ENCODE results near the gene SYPL1. TPM values are rescaled to one million over a fixed set of nuclear protein-coding genes. Genes with fewer than 3 reads are reported as not detected.
A peak's percentile ranks its signal among the peaks of the same experiment; 100 is the strongest.

The SYPL1 gene
- total RNA-seq, 4 donors from 2014 or later: 119 to 165 (median 132) TPM

GRCh38 chr7:106059556-106059955 lies 52.6 kb downstream of the SYPL1 start:
- WGBS, 2 donors: 77 to 94% methylated on average over 2 of the region's 2 CpGs
- intact Hi-C loops (cut with DNase I): loop anchor here (10.0 kb wide), 1 partner anchor 55 kb away; the partner anchor contains the start of gene SYPL1
- peak overlapping the region; percentile 62 to 81 (median 78) for H3K27ac ChIP-seq
- H3K4me3 ChIP-seq (replicated peaks in 1 of 3): no peak overlapping the region
- no peaks in the 10 kb centered on the region for H3K36me3 ChIP-seq
- peaks cover 22 to 34% of the 10 kb centered on the region in 2 donors for H3K4me1 ChIP-seq
- no peaks in the 10 kb centered on the region for H3K9me3 ChIP-seq
- TF ChIP-seq POLR2A (IDR thresholded peaks at IDR 0.05): no peak
- H3K27me3 ChIP-seq: no peaks in the 10 kb centered on the region
- DNase-seq: no peak

GRCh38 chr7:106058928-106059324 lies 53.2 kb downstream of the SYPL1 start:
- no peak overlapping the region for H3K4me3 ChIP-seq (replicated peaks in 1 of 3)
- TF ChIP-seq POLR2A (IDR thresholded peaks at IDR 0.05) (no peak), CTCF (IDR thresholded peaks at IDR 0.05) (no peak)
- H3K27me3 ChIP-seq: no peaks in the 10 kb centered on the region
- H3K27ac ChIP-seq: peak overlapping the region; percentile 62 to 81 (median 78)
- no peak for DNase-seq
- intact Hi-C loops (cut with DNase I): loop anchor here (10.0 kb wide), 1 partner anchor 56 kb away; the partner anchor contains the start of gene SYPL1
- no peaks in the 10 kb centered on the region for H3K36me3 ChIP-seq
- 96 to 100% methylated on average over 3 of the region's 3 CpGs for WGBS, 2 donors
- peaks cover 18 to 28% of the 10 kb centered on the region in 2 donors for H3K4me1 ChIP-seq
- H3K9me3 ChIP-seq: no peaks in the 10 kb centered on the region

GRCh38 chr7:106057962-106058927 lies 53.9 kb downstream of the SYPL1 start:
- Histone ChIP-seq H3K9me3 (no peaks in the 10 kb centered on the region), H3K36me3 (no peaks in the 10 kb centered on the region), H3K27me3 (no peaks in the 10 kb centered on the region), H3K27ac (peak overlapping the region; percentile 70 to 81 (median 78)), H3K4me3 (replicated peaks in 1 of 3) (no peak overlapping the region), H3K4me1 (peaks cover 18 to 26% of the 10 kb centered on the region in 2 donors)
- TF ChIP-seq POLR2A (IDR thresholded peaks at IDR 0.05) (peak in 1 of 2 donors; percentile 19), CTCF (IDR thresholded peaks at IDR 0.05) (peak in 1 of 6 experiments; percentile 4)
- peak; percentile 97 for DNase-seq
- 40 to 41% methylated on average over 16 to 19 of the region's 19 CpGs for WGBS, 2 donors
- intact Hi-C loops (cut with DNase I): loop anchor here (10.0 kb wide), 1 partner anchor 57 kb away; the partner anchor contains the start of gene SYPL1

GRCh38 chr7:106057204-106057961 lies 54.7 kb downstream of the SYPL1 start:
- Histone ChIP-seq H3K27ac (peak overlapping the region; percentile 70 to 81 (median 78)), H3K36me3 (no peaks in the 10 kb centered on the region), H3K9me3 (no peaks in the 10 kb centered on the region), H3K27me3 (no peaks in the 10 kb centered on the region), H3K4me1 (peaks cover 18 to 22% of the 10 kb centered on the region in 2 donors), H3K4me3 (replicated peaks in 1 of 3) (no peak overlapping the region)
- TF ChIP-seq CTCF (IDR thresholded peaks at IDR 0.05) (no peak), POLR2A (IDR thresholded peaks at IDR 0.05) (no peak)
- intact Hi-C loops (cut with DNase I): loop anchor here (10.0 kb wide), 1 partner anchor 57 kb away; the partner anchor contains the start of gene SYPL1
- no peak for DNase-seq
- 69 to 74% methylated on average over 9 to 10 of the region's 10 CpGs for WGBS, 2 donors

- H3K4me3 ChIP-seq (replicated peaks in 1 of 3): no peak overlapping the region
- 47 to 48% methylated on average over 9 of the region's 9 CpGs for WGBS, 2 donors
- no peaks in the 10 kb centered on the region for H3K36me3 ChIP-seq
- H3K9me3 ChIP-seq: no peaks in the 10 kb centered on the region
- no peak overlapping the region for H3K27ac ChIP-seq
- H3K4me1 ChIP-seq: peaks cover 18 to 22% of the 10 kb centered on the region in 2 donors
- DNase-seq: peak; percentile 74 to 81
- no peaks in the 10 kb centered on the region for H3K27me3 ChIP-seq
- TF ChIP-seq POLR2A (IDR thresholded peaks at IDR 0.05): no peak
- TF ChIP-seq CTCF (IDR thresholded peaks at IDR 0.05): peak; percentile 64 to 96 (median 88)
- intact Hi-C loops (cut with DNase I): loop anchor here (10.0 kb wide), 1 partner anchor 58 kb away; the partner anchor contains the start of gene SYPL1
Measured at GRCh38 chr7:106056513-106057203, 55.5 kb downstream of the SYPL1 start.

Measured in thyroid gland (tissue), 4 donors.